Mucosa of stomach (tissue), 1 donor: ENCODE measurements around the gene MYO6.
"Not testable (repeated sequence)": the region's sequence is repeated elsewhere in the genome, so short reads cannot be mapped to it uniquely, and the experiment has no call there.

Experiments
- H3K27me3 ChIP-seq: one replicate; pipeline ENCODE4 v1.7.0; 2013; ENCODE audit warnings: mild to moderate bottlenecking, low read length; ENCODE audit not compliant: control insufficient read depth, insufficient read depth
- H3K36me3 ChIP-seq: one replicate; pipeline ENCODE4 v1.7.0; 2013; ENCODE audit warnings: low read length; ENCODE audit not compliant: control insufficient read depth, insufficient read depth
- H3K4me1 ChIP-seq: one replicate; pipeline ENCODE4 v1.7.0; 2013; ENCODE audit warnings: mild to moderate bottlenecking, low read length; ENCODE audit not compliant: control insufficient read depth, insufficient read depth
- H3K4me3 ChIP-seq: one replicate; pipeline ENCODE4 v1.7.0; 2013; ENCODE audit warnings: low read length
- H3K9ac ChIP-seq: one replicate; pipeline ENCODE4 v1.7.0; 2013; ENCODE audit warnings: mild to moderate bottlenecking, low read length, moderate library complexity
- H3K9me3 ChIP-seq: one replicate; pipeline ENCODE4 v1.7.0; 2013; ENCODE audit warnings: mild to moderate bottlenecking, low read length, moderate library complexity; ENCODE audit not compliant: control insufficient read depth
- donor health status: Pancreatic carcinoma.

The MYO6 gene

DNA sequence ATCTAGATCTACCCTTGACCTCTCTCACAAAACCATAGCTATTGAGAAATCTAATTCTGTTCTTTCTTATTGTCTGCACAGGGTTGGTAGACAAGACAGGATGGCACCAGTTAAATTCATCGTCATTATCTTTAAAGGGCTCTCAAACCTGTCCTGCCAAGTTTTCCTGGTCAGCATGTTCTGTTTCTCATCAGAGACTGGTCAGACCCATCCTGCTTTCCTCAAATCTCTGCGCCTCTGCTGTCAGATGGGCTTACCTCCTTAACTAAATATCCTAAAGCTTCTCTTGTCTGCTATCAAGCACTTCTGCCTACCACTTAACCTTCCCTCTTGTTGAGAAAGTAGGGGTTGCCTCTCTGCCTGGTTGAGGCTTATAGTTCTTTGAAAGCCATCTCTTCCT lies 125.2 kb downstream of the MYO6 start:
- no peaks in the 10 kb centered on the region for H3K27me3 ChIP-seq
- no peak overlapping the region for H3K9ac ChIP-seq
- no peaks in the 10 kb centered on the region for H3K9me3 ChIP-seq
- H3K36me3 ChIP-seq = no peaks in the 10 kb centered on the region
- no peak overlapping the region for H3K4me3 ChIP-seq
- no peaks in the 10 kb centered on the region for H3K4me1 ChIP-seq

DNA sequence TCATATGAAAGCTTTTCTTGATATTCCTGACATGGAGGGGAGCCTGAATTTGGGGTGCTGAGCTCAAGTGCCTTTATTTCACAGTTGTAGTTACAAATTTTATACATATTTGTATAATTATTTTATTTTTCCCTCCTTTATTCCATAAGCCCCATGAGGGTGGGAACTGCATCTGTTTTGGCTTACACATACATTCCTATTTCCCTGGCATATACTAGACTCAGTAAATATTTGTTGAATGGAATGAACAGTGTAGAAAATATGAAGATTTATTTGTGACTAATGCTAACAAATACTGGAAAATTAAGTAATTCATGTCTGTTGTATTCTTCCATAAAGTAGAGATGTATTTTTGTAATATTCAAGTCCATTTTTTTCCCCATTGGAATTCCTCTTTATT lies 127.1 kb downstream of the MYO6 start:
- Histone ChIP-seq H3K9me3 (no peaks in the 10 kb centered on the region), H3K9ac (no peak overlapping the region), H3K4me3 (no peak overlapping the region), H3K36me3 (no peaks in the 10 kb centered on the region), H3K27me3 (no peaks in the 10 kb centered on the region), H3K4me1 (no peaks in the 10 kb centered on the region)

DNA sequence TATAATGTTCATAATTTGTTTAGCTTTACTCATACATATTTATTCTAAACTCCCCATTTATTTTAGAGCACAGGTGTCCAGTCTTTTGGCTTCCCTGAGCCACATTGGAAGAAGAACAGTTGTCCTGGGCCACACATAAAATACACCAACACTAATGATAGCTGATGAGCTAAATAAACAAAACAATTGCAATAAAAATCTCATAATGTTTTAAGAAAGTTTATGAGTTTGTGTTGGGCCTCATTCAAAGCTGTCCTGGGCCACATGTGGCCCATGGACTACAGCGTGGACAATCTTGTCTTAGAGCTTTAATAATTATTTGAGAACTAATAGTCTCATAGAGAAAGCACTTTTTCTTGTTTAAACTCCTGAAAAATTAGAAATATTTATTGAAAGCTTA lies 131.3 kb downstream of the MYO6 start:
- Histone ChIP-seq H3K9ac (no peak overlapping the region), H3K4me3 (no peak overlapping the region), H3K36me3 (peaks cover 4% of the 10 kb centered on the region), H3K4me1 (no peaks in the 10 kb centered on the region), H3K27me3 (no peaks in the 10 kb centered on the region), H3K9me3 (no peaks in the 10 kb centered on the region)

DNA sequence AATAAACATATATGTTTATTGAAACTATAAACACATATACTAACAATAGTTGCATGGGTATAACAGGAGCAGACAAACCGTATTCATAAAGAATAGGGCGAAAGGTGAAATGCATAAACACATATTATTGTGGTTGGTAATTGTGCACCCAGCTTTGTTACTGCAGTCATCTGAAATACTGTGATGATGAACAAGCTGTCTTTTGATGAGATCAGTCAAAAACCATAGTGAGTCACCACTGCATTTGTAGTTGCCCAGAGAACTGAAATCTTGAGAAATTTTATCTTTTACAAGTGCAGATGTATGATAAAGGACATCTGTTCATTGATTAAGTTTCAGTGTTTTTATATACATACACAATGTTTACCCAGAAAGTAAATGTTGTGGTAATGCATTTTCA lies 133.7 kb downstream of the MYO6 start:
- no peak overlapping the region for H3K4me3 ChIP-seq
- no peak overlapping the region for H3K9ac ChIP-seq
- H3K9me3 ChIP-seq = no peaks in the 10 kb centered on the region
- H3K36me3 ChIP-seq = peaks cover 4% of the 10 kb centered on the region
- no peaks in the 10 kb centered on the region for H3K4me1 ChIP-seq
- H3K27me3 ChIP-seq = no peaks in the 10 kb centered on the region

DNA sequence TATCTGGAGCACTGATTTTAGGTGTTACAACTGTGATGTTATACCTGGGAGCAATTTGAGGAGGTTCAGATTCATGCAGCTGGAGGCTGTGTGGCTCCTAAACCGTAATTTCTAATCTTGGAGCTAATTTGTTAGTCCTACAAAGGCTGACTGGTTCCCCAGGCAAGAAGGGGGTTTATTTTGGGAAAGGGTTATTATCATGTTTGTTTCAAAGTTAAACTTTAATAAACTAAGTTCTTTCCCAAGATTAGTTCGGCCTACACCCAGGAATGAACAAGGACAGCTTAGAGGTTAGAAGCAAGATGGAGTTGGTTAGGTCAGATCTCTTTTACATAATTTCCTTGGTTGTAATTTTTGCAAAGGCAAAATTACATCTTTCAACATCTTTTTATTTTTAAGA lies 135.8 kb downstream of the MYO6 start:
- H3K9ac ChIP-seq = no peak overlapping the region
- H3K4me1 ChIP-seq = no peaks in the 10 kb centered on the region
- no peaks in the 10 kb centered on the region for H3K9me3 ChIP-seq
- no peak overlapping the region for H3K4me3 ChIP-seq
- no peaks in the 10 kb centered on the region for H3K27me3 ChIP-seq
- peaks cover 4% of the 10 kb centered on the region for H3K36me3 ChIP-seq

DNA sequence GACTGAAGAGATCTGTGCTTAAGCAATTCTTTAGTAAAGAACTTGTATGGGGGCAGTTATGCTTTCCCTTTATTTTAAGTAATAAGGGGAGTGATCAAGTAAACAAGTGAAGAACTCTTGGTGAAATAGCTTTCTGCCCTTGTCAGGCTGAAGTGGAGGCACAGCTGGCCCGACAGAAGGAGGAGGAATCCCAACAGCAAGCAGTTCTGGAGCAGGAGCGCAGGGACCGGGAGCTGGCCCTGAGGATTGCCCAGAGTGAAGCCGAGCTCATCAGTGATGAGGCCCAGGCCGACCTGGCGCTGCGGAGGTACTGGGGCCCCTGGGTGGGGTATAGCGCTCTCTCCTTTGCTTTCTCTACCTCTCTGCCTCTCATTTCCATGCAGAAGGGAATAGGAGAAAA lies 143.3 kb downstream of the MYO6 start:
- no peak overlapping the region for H3K9ac ChIP-seq
- no peaks in the 10 kb centered on the region for H3K36me3 ChIP-seq
- no peaks in the 10 kb centered on the region for H3K4me1 ChIP-seq
- no peaks in the 10 kb centered on the region for H3K27me3 ChIP-seq
- H3K4me3 ChIP-seq = no peak overlapping the region
- H3K9me3 ChIP-seq = no peaks in the 10 kb centered on the region

DNA sequence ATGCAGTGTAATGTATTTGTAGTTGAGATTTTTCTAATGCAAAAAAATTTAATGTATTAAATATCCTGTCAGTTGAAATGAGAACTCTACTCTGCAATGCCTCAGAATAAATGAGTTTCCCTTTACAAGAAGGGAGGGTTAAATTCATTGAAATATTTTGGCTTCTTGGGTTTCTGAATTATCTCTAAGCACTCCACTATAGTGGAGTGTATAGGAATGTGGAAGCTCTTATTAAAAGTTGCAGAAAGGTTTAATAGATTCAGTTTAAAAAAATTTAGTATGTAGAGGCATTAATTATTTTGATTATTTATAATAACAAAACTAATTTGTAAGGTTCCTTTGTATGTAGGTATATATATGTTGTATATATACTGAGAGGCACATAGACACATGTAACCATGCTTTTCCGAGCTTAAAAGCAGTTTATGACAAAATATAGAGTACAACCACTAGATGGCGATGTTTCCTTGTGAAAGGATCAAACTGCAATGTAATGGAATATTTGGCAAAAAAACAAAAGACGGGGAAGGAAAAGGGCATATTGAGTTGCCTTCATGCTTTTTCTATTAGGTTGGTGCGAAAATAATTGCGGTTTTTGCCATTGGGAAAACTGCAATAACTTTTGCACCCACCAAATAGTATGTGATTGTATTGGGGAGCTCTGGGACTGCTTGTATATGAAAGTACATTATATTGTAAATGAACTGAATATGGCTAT lies 144.2 kb downstream of the MYO6 start:
- no peaks in the 10 kb centered on the region for H3K27me3 ChIP-seq
- no peaks in the 10 kb centered on the region for H3K4me1 ChIP-seq
- no peak overlapping the region for H3K4me3 ChIP-seq
- H3K36me3 ChIP-seq = no peaks in the 10 kb centered on the region
- H3K9me3 ChIP-seq = no peaks in the 10 kb centered on the region
- H3K9ac ChIP-seq = no peak overlapping the region

DNA sequence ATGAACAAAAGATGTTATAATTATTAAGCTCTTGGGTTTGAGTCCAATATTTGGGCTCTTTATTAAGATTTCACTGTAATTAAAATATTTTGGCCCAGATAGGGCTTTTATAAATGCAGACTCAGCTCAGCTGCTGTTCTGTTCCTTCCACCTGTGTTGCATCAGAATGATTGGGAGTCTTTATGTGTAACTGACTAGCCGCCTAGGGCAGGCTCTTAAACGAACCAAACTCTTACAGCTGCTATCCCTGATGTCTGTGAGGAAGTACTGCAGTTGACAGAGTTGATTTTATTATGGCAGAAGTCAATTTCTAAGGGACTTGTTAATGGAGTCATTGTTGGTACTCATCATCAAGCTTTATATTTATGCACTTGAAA lies 144.7 kb downstream of the MYO6 start:
- no peaks in the 10 kb centered on the region for H3K36me3 ChIP-seq
- H3K9me3 ChIP-seq = no peaks in the 10 kb centered on the region
- H3K9ac ChIP-seq = no peak overlapping the region
- H3K27me3 ChIP-seq = no peaks in the 10 kb centered on the region
- H3K4me3 ChIP-seq = no peak overlapping the region
- no peaks in the 10 kb centered on the region for H3K4me1 ChIP-seq

DNA sequence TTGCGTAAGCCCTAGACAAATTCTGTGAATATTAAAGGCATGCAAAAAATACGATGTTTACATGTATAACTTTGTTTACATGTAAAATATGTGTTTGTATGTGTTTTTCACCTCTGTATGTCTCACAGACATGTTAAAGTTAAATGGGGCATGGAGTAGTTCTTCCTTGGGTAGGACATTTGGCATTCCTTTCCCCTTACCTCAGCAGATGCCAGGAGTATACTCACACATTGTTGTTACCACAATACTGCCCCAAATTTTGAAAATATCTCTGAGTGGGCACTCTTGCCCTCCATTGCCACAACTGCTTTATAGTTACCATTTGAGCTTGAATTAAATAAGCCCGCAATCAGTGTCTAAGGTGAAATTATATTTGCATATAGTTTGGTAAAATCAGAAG lies 147.5 kb downstream of the MYO6 start:
- Histone ChIP-seq H3K27me3 (no peaks in the 10 kb centered on the region), H3K4me3 (no peak overlapping the region), H3K9me3 (no peaks in the 10 kb centered on the region), H3K9ac (no peak overlapping the region), H3K4me1 (no peaks in the 10 kb centered on the region), H3K36me3 (no peaks in the 10 kb centered on the region)

DNA sequence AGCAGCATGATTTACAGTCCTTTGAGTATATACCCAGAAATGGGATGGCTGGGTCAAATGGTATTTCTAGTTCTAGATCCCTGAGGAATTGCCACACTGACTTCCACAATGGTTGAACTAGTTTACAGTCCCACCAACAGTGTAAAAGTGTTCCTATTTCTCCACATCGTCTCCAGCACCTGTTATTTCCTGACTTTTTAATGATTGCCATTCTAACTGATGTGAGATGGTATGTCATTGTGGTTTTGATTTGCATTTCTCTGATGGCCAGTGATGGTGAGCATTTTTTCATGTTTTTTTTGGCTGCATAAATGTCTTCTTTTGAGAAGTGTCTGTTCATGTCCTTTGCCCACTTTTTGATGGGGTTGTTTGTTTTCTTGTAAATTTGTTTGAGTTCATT lies 151.2 kb downstream of the MYO6 start:
- not testable (repeated sequence) for H3K4me3 ChIP-seq, H3K9ac ChIP-seq, H3K4me1 ChIP-seq, H3K9me3 ChIP-seq, H3K36me3 ChIP-seq, H3K27me3 ChIP-seq

DNA sequence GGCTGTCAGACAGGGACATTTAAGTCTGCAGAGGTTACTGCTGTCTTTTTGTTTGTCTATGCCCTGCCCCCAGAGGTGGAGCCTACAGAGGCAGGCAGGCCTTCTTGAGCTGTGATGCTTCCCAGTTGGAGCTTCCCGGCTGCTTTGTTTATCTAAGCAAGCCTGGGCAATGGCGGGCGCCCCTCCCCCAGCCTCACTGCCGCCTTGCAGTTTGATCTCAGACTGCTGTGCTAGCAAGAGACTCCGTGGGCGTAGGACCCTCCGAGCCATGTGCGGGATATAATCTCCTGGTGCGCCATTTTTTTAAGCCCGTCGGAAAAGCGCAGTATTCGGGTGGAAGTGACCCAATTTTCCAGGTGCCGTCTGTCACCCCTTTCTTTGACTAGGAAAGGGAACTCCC lies 156.1 kb downstream of the MYO6 start:
- H3K4me3 ChIP-seq, H3K9ac ChIP-seq, H3K4me1 ChIP-seq, H3K27me3 ChIP-seq, H3K36me3 ChIP-seq, H3K9me3 ChIP-seq: not testable (repeated sequence)

DNA sequence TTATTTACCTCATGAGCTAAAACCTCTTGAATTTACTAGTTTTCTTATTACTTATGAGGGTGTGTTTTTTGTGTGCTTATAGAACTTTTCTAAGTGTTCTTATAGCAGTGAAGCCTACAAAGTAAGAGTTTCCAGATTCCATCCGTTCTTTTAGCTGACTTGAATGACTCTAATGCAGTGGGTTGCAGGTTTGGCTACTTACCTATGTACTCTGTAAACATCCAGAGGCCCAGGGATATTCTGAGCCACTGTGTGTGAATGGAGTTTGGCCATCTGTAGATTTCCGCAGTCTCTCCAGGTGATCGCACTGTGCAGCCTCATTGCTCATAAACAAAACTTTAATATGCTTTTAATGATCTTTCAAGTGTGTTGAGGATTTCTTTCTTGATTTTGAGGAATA lies 157.8 kb downstream of the MYO6 start:
- Histone ChIP-seq H3K36me3 (no peaks in the 10 kb centered on the region), H3K9me3 (no peaks in the 10 kb centered on the region), H3K4me1 (no peaks in the 10 kb centered on the region), H3K4me3 (no peak overlapping the region), H3K9ac (no peak overlapping the region), H3K27me3 (no peaks in the 10 kb centered on the region)

DNA sequence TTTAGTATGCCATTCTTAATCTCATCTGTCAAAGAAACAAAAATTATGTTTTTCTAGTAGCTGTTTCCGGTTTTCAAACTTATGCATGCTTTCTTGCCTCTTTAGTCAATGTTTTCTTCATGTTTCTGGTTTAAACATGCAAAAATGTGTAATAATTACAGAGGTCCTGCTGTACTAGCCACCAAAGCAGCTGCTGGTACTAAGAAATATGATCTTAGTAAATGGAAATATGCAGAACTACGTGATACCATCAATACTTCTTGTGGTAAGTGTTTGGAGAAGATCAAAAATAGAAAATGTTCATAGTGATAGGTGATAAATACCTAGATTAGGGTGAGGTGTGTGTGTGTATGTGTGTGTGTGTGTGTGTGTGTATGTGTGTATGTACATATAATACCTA lies 158.4 kb downstream of the MYO6 start:
- no peak overlapping the region for H3K4me3 ChIP-seq
- no peaks in the 10 kb centered on the region for H3K27me3 ChIP-seq
- H3K4me1 ChIP-seq = no peaks in the 10 kb centered on the region
- H3K36me3 ChIP-seq = no peaks in the 10 kb centered on the region
- no peak overlapping the region for H3K9ac ChIP-seq
- H3K9me3 ChIP-seq = no peaks in the 10 kb centered on the region
